Stimulated activated CD4-positive, alpha-beta T cell treated with anti-CD3 and anti-CD28 coated beads, TNF-alpha, amount 100 ng/mL, for 4 hours (primary cell): ENCODE data around the gene UCMA.

ENCODE experiments used
- DNase-seq, 3 experiments: peaks; one replicate each; pipeline ENCODE4 v3.0.0-alpha.2; 2020; ENCODE audit warnings: low read depth in 3 of 3

The UCMA gene

GRCh38 chr10:13233358-13233757 is 816 bp downstream of the UCMA start:
- DNase-seq, result no peak

- DNase-seq, result no peak
Measured at GRCh38 chr10:13231808-13232207, 2.4 kb downstream of the UCMA start.

GRCh38 chr10:13231190-13231589 is 3.0 kb downstream of the UCMA start:
- no peak for DNase-seq

- no peak for DNase-seq
Measured at GRCh38 chr10:13227031-13227430, 7.1 kb downstream of the UCMA start.

- DNase-seq, result no peak
Measured at GRCh38 chr10:13225601-13226000, 8.6 kb downstream of the UCMA start.

GRCh38 chr10:13224210-13224995 is 9.8 kb downstream of the UCMA start:
- DNase-seq, result no peak

GRCh38 chr10:13223241-13223640 is 10.9 kb downstream of the UCMA start:
- DNase-seq, result no peak

GRCh38 chr10:13222566-13222965 is 11.6 kb downstream of the UCMA start:
- no peak for DNase-seq

- DNase-seq, result no peak
Measured at GRCh38 chr10:13222151-13222550, 12.0 kb downstream of the UCMA start.

GRCh38 chr10:13221572-13221971 is 12.6 kb downstream of the UCMA start:
- no peak for DNase-seq

- DNase-seq, result no peak
Measured at GRCh38 chr10:13219685-13220670, 14.2 kb downstream of the UCMA start.

GRCh38 chr10:13218878-13219277 is 15.3 kb downstream of the UCMA start:
- no peak for DNase-seq

GRCh38 chr10:13213163-13213562 is 21.0 kb downstream of the UCMA start:
- no peak for DNase-seq

GRCh38 chr10:13206546-13207443 is 27.4 kb downstream of the UCMA start:
- no peak for DNase-seq

- no peak for DNase-seq
Measured at GRCh38 chr10:13206091-13206490, 28.1 kb downstream of the UCMA start.

GRCh38 chr10:13201132-13201531 is 33.0 kb downstream of the UCMA start:
- no peak for DNase-seq

GRCh38 chr10:13195016-13195415 is 39.2 kb downstream of the UCMA start:
- no peak for DNase-seq

GRCh38 chr10:13193637-13194036 is 40.5 kb downstream of the UCMA start:
- no peak for DNase-seq

- DNase-seq, result no peak
Measured at GRCh38 chr10:13191362-13191761, 42.8 kb downstream of the UCMA start.

- no peak for DNase-seq
Measured at GRCh38 chr10:13190816-13191215, 43.4 kb downstream of the UCMA start.

GRCh38 chr10:13189961-13190360 is 44.2 kb downstream of the UCMA start:
- no peak for DNase-seq

GRCh38 chr10:13188593-13188992 is 45.6 kb downstream of the UCMA start:
- no peak for DNase-seq
